ENCODE data around the gene FAM185A. TPM values are rescaled to one million over a fixed set of nuclear protein-coding genes. Genes with fewer than 3 reads are reported as not detected.

The FAM185A gene
- total and polyA plus RNA-seq, 2 of the 8 experiments (the other 6 are each of a cell fraction or from before 2014, with no cell fraction given): 5.2 to 6.6 TPM

GRCh38 chr7:102829075-102829474 lies 80.3 kb downstream of the FAM185A start:
- 96% methylated on average over 3 of the region's 3 CpGs; no CpG with 5 or more reads in 1 of the 2 experiments for WGBS, 2 experiments (ENCODE audit: extremely low coverage in 1 of 2, insufficient coverage in 1 of 2, insufficient read length in 1 of 2, insufficient replicate concordance in 2 of 2, low coverage in 1 of 2, low lambda C conversion rate in 2 of 2, missing lambda C conversion rate in 1 of 2)
- ChIA-PET CTCF (ENCODE audit: partially characterized antibody) (interaction anchor here (1.3 kb wide), 1 partner anchor 16 kb away, joined by 3 read pairs; no protein-coding TSS in a partner anchor), POLR2A (ENCODE audit: partially characterized antibody) (no interaction called here)
- Histone ChIP-seq H3K23me2 (ENCODE audit: low read depth, low read length) (no peaks in the 10 kb centered on the region), H3K23ac (ENCODE audit: insufficient read length) (no peak overlapping the region), H3K4me1 (replicated peaks in 1 of 4; ENCODE audit: control insufficient read depth in 3 of 4, insufficient read depth in 4 of 4, low read length in 3 of 4) (peaks cover 0 to 5% (median 2%) of the 10 kb centered on the region in 4 experiments; a peak in 2 of 7 replicates), H3K18ac (ENCODE audit: extremely low read depth, low read length) (no peak overlapping the region), H2BK15ac (ENCODE audit: low read length) (no peak overlapping the region), H2BK120ac (replicated peaks; ENCODE audit: low read depth, low read length) (no peak overlapping the region), H4K20me1 (replicated peaks in 1 of 2; ENCODE audit: control insufficient read depth in 1 of 2, insufficient read depth in 2 of 2, low read length in 2 of 2) (no peaks in the 10 kb centered on the region), H3K9ac (replicated peaks in 1 of 4; ENCODE audit: extremely low read depth in 1 of 4, low read depth in 3 of 4, low read length in 3 of 4) (no peak overlapping the region), H2BK5ac (ENCODE audit: low read depth, low read length) (no peak overlapping the region), H4K5ac (ENCODE audit: insufficient read length, low read depth, low read length) (no peak overlapping the region), H4K8ac (ENCODE audit: extremely low read depth, insufficient read depth, low read length) (no peak overlapping the region), H3K56ac (replicated peaks; ENCODE audit: insufficient read length, low read depth, low read length) (no peak overlapping the region), H3K27ac (ENCODE audit: low read depth, low read length) (no peak overlapping the region), H2BK20ac (ENCODE audit: low read length) (no peak overlapping the region), H3K79me1 (ENCODE audit: low read depth, low read length) (no peaks in the 10 kb centered on the region; the same call in 1 of the 2 replicates), H4K91ac (replicated peaks; ENCODE audit: insufficient read length, low read length) (no peak overlapping the region), H3K79me2 (ENCODE audit: control insufficient read depth in 1 of 2, insufficient read depth in 2 of 2, low read length in 2 of 2) (no peaks in the 10 kb centered on the region), H2BK12ac (ENCODE audit: low read depth, low read length) (no peak overlapping the region), H2AK5ac (ENCODE audit: low read depth, low read length) (no peak overlapping the region), H2AFZ (ENCODE audit: low read length) (no peak overlapping the region), H3K14ac (ENCODE audit: insufficient read length) (no peak overlapping the region), H3K4me3 (ENCODE audit: extremely low read depth in 1 of 4, insufficient read depth in 2 of 4, low read depth in 3 of 4, low read length in 4 of 4) (no peak overlapping the region), H3K36me3 (ENCODE audit: control insufficient read depth in 2 of 4, insufficient read depth in 4 of 4, low read length in 3 of 4) (peaks cover 0 to 3% (median 0%) of the 10 kb centered on the region in 4 experiments; a peak in 1 of 8 replicates), H3K9me3 (ENCODE audit: insufficient read depth in 2 of 2, low read depth in 1 of 2, low read length in 1 of 2) (no peaks in the 10 kb centered on the region), H3K4ac (replicated peaks; ENCODE audit: insufficient read length, low read depth, low read length) (no peak overlapping the region), H3K4me2 (ENCODE audit: insufficient read depth in 1 of 2, low read depth in 2 of 2, low read length in 2 of 2) (no peak overlapping the region), H3K27me3 (replicated peaks in 1 of 4; ENCODE audit: control insufficient read depth in 3 of 4, extremely low read depth in 1 of 4, insufficient read depth in 3 of 4, low read length in 3 of 4) (peaks cover 0 to 1% (median 0%) of the 10 kb centered on the region in 4 experiments; a peak in 1 of 7 replicates)
- no peak for DNase-seq (ENCODE audit: low read depth in 1 of 2, low spot score in 2 of 2)
- FAIRE-seq: no peak
- no peak for TF ChIP-seq KDM5A (IDR thresholded peaks at IDR 0.05; ENCODE audit: low read length)
- TF ChIP-seq NANOG (IDR thresholded peaks at IDR 0.05; ENCODE audit: insufficient read depth, low read depth, low read length, poor library complexity, severe bottlenecking): no peak
- TF ChIP-seq SP1 (IDR thresholded peaks at IDR 0.05; ENCODE audit: low read depth, low read length): no peak
- TF ChIP-seq TBP (IDR thresholded peaks at IDR 0.05; ENCODE audit: low read depth, low read length): no peak
- TF ChIP-seq ZNF274 (IDR thresholded peaks at IDR 0.05; ENCODE audit: borderline replicate concordance, extremely low read depth, low read length): no peak
- no peak for TF ChIP-seq SIX5 (IDR thresholded peaks at IDR 0.05; ENCODE audit: low read depth, low read length)
- TF ChIP-seq SP2 (IDR thresholded peaks at IDR 0.05; ENCODE audit: low read length): no peak
- TF ChIP-seq CREB1 (IDR thresholded peaks at IDR 0.05): no peak
- no peak for TF ChIP-seq SIN3A (conservative IDR thresholded peaks at IDR 0.05 in 1 of 2, IDR thresholded peaks at IDR 0.05 in 1 of 2; ENCODE audit: low read depth in 1 of 2, low read length in 2 of 2)
- no peak for TF ChIP-seq RBBP5 (IDR thresholded peaks at IDR 0.05; ENCODE audit: borderline replicate concordance, low read depth, low read length)
- no peak for TF ChIP-seq CHD2 (IDR thresholded peaks at IDR 0.05; ENCODE audit: low read length)
- TF ChIP-seq SRF (IDR thresholded peaks at IDR 0.05; ENCODE audit: low read depth, low read length): no peak
- no peak for TF ChIP-seq RFX5 (IDR thresholded peaks at IDR 0.05; ENCODE audit: borderline replicate concordance, low read depth, low read length)
- no peak for TF ChIP-seq JUND (IDR thresholded peaks at IDR 0.05; ENCODE audit: low read length)
- TF ChIP-seq ASH2L (IDR thresholded peaks at IDR 0.05; ENCODE audit: low read length): no peak
- TF ChIP-seq SAP30 (IDR thresholded peaks at IDR 0.05; ENCODE audit: insufficient read depth, insufficient replicate concordance, low read length): no peak

Measured in H1 (cell line).